CD4-positive, CD25-positive, alpha-beta regulatory T cell (primary cell): ENCODE results near the gene ERFL. TPM values are rescaled to one million over a fixed set of nuclear protein-coding genes. Genes with fewer than 3 reads are reported as not detected.

ENCODE experiments used
- ATAC-seq, 2 donors: fragments of 150-1000 bp; cut with Tn5 transposase; one replicate each; pipeline ENCODE4 v1.10.0; 2021; ENCODE audit warnings: low read depth in 2 of 2, moderate number of reproducible peaks in 2 of 2, moderate library complexity in 1 of 2
- DNase-seq, 3 donors: peaks; one replicate each; pipeline versions ENCODE4 v3.0.0 to v3.0.0-alpha.2; 2012 to 2022; ENCODE audit warnings: mixed read lengths in 1 of 3
- H3K27ac ChIP-seq: one replicate; pipeline ENCODE4 v1.7.0; 2013; ENCODE audit warnings: mild to moderate bottlenecking, low read length; ENCODE audit not compliant: insufficient read depth, poor library complexity, severe bottlenecking
- H3K27me3 ChIP-seq: one replicate; pipeline ENCODE4 v1.7.0; 2013; ENCODE audit warnings: low read length; ENCODE audit not compliant: control insufficient read depth, insufficient read depth
- H3K36me3 ChIP-seq: one replicate; pipeline ENCODE4 v1.7.0; 2013; ENCODE audit warnings: mild to moderate bottlenecking, low read length, moderate library complexity; ENCODE audit not compliant: control insufficient read depth, insufficient read depth
- H3K4me1 ChIP-seq: 2 replicates; pipeline ENCODE4 v1.7.0; 2013; ENCODE audit warnings: mild to moderate bottlenecking, low read length; ENCODE audit not compliant: insufficient read depth, control insufficient read depth, poor library complexity, severe bottlenecking
- H3K4me3 ChIP-seq: one replicate; pipeline ENCODE4 v1.7.0; 2013; ENCODE audit warnings: low read depth, mild to moderate bottlenecking, low read length, moderate library complexity
- H3K9me3 ChIP-seq, 2 experiments: 1 replicate in 1 of 2; 2 replicates in 1 of 2; pipeline ENCODE4 v1.7.0; 2013; ENCODE audit warnings: low read length in 2 of 2, mild to moderate bottlenecking in 1 of 2, moderate library complexity in 1 of 2; ENCODE audit not compliant: control insufficient read depth in 2 of 2
- H3K27ac Mint-ChIP-seq, 3 donors: one replicate each; pipeline ENCODE4 v1.8.0; 2020 to 2022; ENCODE audit warnings: mild to moderate bottlenecking in 3 of 3, mixed read lengths in 3 of 3, moderate library complexity in 2 of 3
- H3K27me3 Mint-ChIP-seq: one replicate; pipeline ENCODE4 v1.8.0; 2022; ENCODE audit warnings: mild to moderate bottlenecking, mixed read lengths
- H3K36me3 Mint-ChIP-seq: one replicate; pipeline ENCODE4 v1.8.0; 2020; ENCODE audit warnings: mixed read lengths
- H3K4me1 Mint-ChIP-seq, 4 donors: one replicate each; pipeline ENCODE4 v1.8.0; 2020 to 2022; ENCODE audit warnings: mixed read lengths in 4 of 4, mild to moderate bottlenecking in 1 of 4
- H3K4me3 Mint-ChIP-seq, 4 donors: one replicate each; pipeline ENCODE4 v1.8.0; 2020 to 2022; ENCODE audit warnings: mild to moderate bottlenecking in 4 of 4, mixed read lengths in 4 of 4, moderate library complexity in 3 of 4
- H3K9me3 Mint-ChIP-seq, 7 donors: one replicate each; pipeline ENCODE4 v1.8.0; 2020 to 2022; ENCODE audit warnings: mixed read lengths in 7 of 7, mild to moderate bottlenecking in 3 of 7, moderate library complexity in 2 of 7
- polyA plus RNA-seq, 4 donors: library from polyadenylated mRNA; unstranded; fragments of 300-500 nt; fragmentation: Illumina TruSeq; gene quantifications; one replicate each; pipeline ENCODE4 v1.2.3, GENCODE V29; 2021
- total RNA-seq: library from RNA; stranded (reverse); gene quantifications from one replicate; pipeline ENCODE4 v1.2.3, GENCODE V29; 2022

ERFL gene
- total and polyA plus RNA-seq, 5 donors from 2014 or later = 4.7 TPM; not detected in 4

DNA sequence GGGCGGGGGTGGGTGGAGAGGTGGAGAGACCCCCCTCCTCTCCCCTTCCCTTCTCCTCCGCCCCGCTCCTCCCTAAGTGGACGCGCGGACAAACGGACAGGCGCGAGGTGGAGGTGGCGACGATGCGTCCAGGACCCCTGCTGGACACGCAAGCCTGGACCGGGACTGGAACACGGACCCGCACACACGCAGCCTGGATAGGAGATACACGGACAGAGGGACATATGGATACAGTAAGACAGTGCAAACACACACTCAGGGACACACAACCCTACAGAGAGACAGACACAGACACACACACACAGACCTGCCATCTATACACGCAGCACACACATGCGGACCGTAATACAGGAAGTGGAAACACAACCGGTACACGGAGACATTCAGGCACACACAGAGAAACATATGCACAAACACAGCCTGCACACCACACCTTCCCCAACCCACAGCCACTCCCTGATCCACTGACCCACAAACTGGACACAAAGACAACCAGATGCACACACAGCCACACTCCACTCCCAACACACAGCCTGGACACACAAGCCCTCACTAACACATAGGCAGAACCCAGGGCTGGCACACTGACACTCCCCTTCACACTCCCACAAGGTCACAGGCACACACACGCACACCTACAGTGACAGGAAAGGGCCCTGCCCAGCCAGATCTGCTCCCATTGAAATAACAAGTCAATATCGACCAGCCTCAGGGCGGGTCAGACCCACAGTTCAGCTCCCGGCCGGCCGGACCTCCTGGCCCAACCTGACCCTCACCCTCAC, 696 bp upstream of the ERFL start:
- Mint-ChIP-seq H3K4me1 (peaks cover 0 to 44% (median 20%) of the 10 kb centered on the region in 4 donors), H3K27ac (peak overlapping the region; percentile 84 to 98 (median 90)), H3K36me3 (no peaks in the 10 kb centered on the region), H3K4me3 (peak overlapping the region in 3 of 4 donors; percentile 34 to 97 (median 94)), H3K27me3 (peaks cover 7% of the 10 kb centered on the region), H3K9me3 (peaks cover 0 to 2% (median 0%) of the 10 kb centered on the region in 7 donors)
- peaks cover 4% of the 10 kb centered on the region for H3K27me3 ChIP-seq
- no peaks in the 10 kb centered on the region for H3K9me3 ChIP-seq
- H3K36me3 ChIP-seq = no peaks in the 10 kb centered on the region
- ATAC-seq (peak; percentile 72 to 73), DNase-seq (peak in 2 of 3 donors; percentile 58 to 81)
- H3K4me3 ChIP-seq = peak overlapping the region; percentile 89
- peaks cover 28% of the 10 kb centered on the region for H3K4me1 ChIP-seq
- peak overlapping the region; percentile 49 for H3K27ac ChIP-seq

DNA sequence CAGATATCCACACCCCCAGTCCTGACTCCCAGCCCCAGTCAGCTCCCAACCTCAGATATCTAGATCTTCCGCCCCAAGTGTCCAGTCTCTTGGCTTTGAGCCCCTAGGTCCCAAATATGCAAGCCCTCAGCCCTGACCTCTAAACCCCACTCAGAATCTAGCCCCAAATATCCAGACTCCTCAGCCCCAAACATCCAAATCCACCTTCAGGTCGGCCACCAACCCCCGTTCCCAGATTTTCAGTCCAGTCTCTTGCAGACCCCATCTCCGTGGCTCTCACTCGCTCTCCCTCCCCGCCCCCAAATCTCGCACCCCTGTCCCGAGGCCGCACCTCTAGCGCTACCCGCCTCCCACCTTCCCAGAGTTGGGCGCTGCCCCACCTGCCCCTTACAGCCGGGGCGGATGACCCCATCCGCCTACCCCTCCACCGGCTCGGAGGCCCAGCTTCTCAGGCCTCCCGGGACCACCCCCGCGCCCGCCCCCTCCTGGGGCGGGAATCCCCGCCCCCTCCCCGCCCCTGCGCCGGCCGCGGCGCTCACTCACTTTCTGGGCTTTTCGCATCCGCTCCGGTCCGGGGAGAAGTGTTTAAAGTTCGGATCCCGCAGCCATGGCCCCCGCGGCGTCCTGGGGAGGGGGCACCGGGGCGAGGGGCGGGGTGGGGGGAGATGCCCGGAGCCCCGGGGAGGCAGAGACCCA, 604 bp downstream of the ERFL start:
- peak in 1 of 3 donors; percentile 38 for DNase-seq
- Histone ChIP-seq H3K36me3 (no peaks in the 10 kb centered on the region), H3K4me1 (peaks cover 28% of the 10 kb centered on the region), H3K9me3 (no peaks in the 10 kb centered on the region), H3K27ac (peak overlapping the region; percentile 49), H3K27me3 (peaks cover 4% of the 10 kb centered on the region), H3K4me3 (peak overlapping the region; percentile 64)
- H3K27ac Mint-ChIP-seq = no peak overlapping the region
- peak overlapping the region in 3 of 4 donors; percentile 69 to 94 (median 85) for H3K4me3 Mint-ChIP-seq
- no peak for ATAC-seq
- H3K27me3 Mint-ChIP-seq = peaks cover 13% of the 10 kb centered on the region
- H3K36me3 Mint-ChIP-seq = no peaks in the 10 kb centered on the region
- H3K9me3 Mint-ChIP-seq = peaks cover 0 to 6% (median 0%) of the 10 kb centered on the region in 7 donors
- H3K4me1 Mint-ChIP-seq = peaks cover 0 to 38% (median 22%) of the 10 kb centered on the region in 4 donors

DNA sequence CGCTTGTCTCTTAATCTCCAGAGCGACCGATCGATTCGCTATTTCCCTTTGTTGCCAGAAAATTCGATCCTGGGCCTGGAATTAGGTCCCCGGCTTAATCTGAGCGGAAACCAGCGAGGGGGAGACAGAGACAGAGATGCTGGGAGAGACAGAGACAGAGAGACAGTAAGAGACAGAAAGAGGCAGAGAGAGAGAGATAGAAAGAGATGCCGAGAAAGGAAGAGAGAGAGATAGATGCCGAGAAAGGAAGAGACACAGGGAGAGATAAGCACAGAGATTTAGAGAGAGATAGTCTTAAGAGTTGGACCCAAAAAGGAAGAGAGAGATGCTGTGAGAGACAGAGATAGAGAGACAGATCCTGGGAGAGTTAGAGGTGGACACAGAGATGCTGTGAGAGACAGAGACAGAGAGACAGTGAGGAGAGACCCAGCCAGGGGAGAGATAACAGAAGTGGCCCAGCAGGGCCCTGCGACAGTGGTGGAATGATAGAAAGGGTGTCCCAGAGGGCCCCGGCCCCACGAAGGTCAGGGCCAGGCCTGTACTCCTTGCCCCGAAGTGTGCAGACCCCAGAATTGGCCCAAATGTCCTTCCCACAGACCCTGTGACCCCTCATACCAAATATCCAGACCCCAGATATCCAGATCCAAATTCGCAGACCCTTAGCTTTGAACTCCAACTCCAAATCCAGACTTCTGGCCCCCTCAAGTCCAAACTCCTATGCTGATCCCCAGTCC, 1.3 kb downstream of the ERFL start:
- H3K27ac ChIP-seq = no peak overlapping the region
- Mint-ChIP-seq H3K27ac (no peak overlapping the region), H3K4me1 (peaks cover 0 to 42% (median 23%) of the 10 kb centered on the region in 4 donors), H3K9me3 (peaks cover 0 to 6% (median 0%) of the 10 kb centered on the region in 7 donors), H3K36me3 (no peaks in the 10 kb centered on the region), H3K27me3 (peaks cover 18% of the 10 kb centered on the region), H3K4me3 (no peak overlapping the region)
- ATAC-seq (no peak), DNase-seq (no peak)
- peaks cover 28% of the 10 kb centered on the region for H3K4me1 ChIP-seq
- H3K36me3 ChIP-seq = no peaks in the 10 kb centered on the region
- H3K9me3 ChIP-seq = no peaks in the 10 kb centered on the region
- H3K27me3 ChIP-seq = peaks cover 4% of the 10 kb centered on the region
- H3K4me3 ChIP-seq = no peak overlapping the region

DNA sequence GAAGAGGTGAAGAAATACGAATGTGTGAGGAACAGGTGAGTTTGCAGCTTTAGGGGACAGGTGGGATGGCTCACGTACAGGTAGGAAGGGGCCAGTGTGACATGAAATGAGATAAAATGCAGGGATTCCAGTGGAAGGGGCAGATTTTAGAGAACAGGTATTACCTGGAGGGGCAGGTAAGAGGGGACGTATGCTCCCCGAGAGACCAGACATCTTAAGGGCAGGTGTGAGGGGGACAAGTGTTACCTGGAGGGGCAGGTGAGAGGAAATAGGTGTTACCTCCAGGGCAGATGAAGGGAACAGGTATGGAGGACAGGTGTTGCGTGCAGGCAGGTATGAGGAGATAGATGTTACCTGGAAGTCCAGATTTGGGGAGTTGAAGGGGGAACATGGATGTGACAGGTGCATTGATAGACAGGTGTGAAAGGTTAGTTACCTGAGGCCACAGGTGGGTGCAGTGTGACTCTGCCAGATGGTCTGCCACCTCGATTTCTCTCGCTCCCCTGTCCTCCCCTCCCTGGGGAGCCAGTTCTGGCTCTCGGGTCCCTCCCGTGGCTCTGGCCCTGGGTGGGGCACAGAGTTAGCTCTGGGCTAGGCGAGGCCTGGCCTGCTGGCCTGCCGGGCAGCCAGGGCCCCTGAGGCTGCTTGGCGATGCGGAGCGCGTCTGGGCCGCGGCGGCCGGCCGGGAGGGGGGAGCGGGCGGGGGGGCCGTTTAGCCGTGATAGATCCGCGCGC, 2.1 kb downstream of the ERFL start:
- Mint-ChIP-seq H3K4me3 (no peak overlapping the region), H3K4me1 (peaks cover 0 to 42% (median 22%) of the 10 kb centered on the region in 4 donors), H3K36me3 (no peaks in the 10 kb centered on the region), H3K27me3 (peaks cover 19% of the 10 kb centered on the region), H3K9me3 (peaks cover 0 to 6% (median 0%) of the 10 kb centered on the region in 7 donors), H3K27ac (no peak overlapping the region)
- no peaks in the 10 kb centered on the region for H3K9me3 ChIP-seq
- H3K36me3 ChIP-seq = no peaks in the 10 kb centered on the region
- H3K27ac ChIP-seq = no peak overlapping the region
- H3K27me3 ChIP-seq = peaks cover 4% of the 10 kb centered on the region
- no peak overlapping the region for H3K4me3 ChIP-seq
- DNase-seq (no peak), ATAC-seq (no peak)
- H3K4me1 ChIP-seq = peaks cover 28% of the 10 kb centered on the region

DNA sequence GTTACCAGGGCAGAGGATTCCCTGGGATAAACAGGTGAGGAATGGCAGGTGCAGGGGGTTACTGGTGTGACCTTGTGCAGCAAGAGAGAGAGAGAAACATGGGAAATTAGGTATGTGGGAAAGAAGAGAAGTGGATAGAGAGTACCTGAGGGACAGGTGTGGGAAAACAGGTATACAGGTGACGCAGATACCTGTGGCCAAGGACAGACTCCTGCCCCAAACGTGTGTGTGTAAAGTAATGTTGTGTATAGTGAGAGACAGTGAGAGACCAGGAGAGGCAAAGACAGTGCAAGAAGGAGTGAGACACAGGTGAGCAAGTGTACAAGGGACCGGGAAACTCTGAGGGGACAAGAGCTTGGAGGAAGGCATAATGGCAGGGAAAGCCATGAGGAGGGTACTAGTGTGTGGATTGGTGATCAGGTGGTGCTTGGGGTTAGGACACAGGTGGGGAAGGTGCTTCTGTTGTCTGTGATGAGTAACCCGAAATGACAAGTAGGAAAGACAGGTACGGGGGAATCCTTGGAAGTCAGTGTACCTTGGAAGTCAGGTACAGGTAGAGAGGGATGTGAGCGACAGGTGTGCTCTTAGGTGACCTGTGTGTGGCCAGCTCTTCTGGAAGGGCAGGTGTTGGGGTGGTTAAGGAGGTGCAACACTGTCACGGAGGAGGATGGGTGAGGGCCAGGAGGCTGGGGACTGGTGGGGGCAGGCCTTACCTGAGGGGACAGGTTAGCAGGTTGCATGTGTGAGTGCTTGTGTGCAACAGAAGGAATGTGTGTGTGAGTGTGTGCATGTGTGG, 2.8 kb downstream of the ERFL start:
- DNase-seq (no peak), ATAC-seq (no peak)
- no peak overlapping the region for H3K27ac Mint-ChIP-seq
- peaks cover 4% of the 10 kb centered on the region for H3K27me3 ChIP-seq
- H3K4me1 Mint-ChIP-seq = peaks cover 0 to 36% (median 20%) of the 10 kb centered on the region in 4 donors
- H3K27me3 Mint-ChIP-seq = peaks cover 19% of the 10 kb centered on the region
- peaks cover 0 to 6% (median 0%) of the 10 kb centered on the region in 7 donors for H3K9me3 Mint-ChIP-seq
- H3K4me3 Mint-ChIP-seq = no peak overlapping the region
- no peaks in the 10 kb centered on the region for H3K36me3 Mint-ChIP-seq
- H3K4me3 ChIP-seq = no peak overlapping the region
- peaks cover 28% of the 10 kb centered on the region for H3K4me1 ChIP-seq
- no peaks in the 10 kb centered on the region for H3K36me3 ChIP-seq
- no peaks in the 10 kb centered on the region for H3K9me3 ChIP-seq
- no peak overlapping the region for H3K27ac ChIP-seq

DNA sequence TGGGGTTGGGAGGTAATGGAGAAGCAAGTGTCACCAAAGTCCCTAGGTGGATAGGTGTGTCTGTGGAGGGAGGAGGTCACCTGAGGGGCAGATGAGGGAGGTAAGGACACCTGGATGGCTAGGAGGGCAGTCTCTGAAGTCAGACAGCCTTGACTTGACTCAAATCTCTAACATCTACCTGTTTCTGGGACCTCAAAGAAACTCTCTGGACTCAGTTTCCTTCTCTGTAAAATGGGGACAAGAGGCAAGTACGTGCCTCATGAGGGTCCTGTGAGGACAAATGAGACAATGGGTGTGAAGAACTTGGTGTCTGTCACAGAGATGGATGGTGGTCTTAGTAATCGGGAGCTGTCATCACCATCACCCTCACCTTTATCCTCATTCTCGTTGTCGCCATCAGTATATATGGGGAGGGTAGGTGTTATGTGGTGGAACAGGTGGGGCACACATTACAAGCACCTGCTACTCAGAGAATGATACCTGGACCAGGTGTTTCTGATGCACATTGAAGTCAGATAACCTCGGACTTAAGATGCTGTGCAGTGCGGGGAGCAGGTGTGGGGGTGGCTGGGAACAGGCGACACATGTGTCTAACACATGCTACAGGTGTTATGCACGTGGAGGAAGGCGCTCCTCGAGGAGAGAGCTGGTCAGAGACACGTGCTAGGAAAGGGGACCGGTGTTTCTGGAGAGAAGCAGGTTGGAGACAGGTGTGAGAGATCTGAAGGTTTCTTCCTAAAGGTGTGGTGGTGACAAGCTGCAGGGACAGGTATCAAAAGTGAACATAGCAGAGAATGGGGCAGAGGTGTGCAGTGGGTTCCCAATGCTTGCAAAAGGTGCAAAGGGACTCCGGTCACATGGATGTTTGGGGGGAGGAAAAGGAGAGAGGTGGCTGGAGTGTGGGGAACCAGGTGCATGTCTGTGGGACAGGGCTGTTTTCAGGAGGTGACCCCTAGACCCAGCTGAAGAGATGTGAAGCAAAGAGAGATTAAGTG, 3.8 kb downstream of the ERFL start:
- no peaks in the 10 kb centered on the region for H3K36me3 ChIP-seq
- peaks cover 12% of the 10 kb centered on the region for H3K27me3 Mint-ChIP-seq
- no peak for ATAC-seq
- no peak overlapping the region for H3K27ac Mint-ChIP-seq
- H3K36me3 Mint-ChIP-seq = no peaks in the 10 kb centered on the region
- H3K27me3 ChIP-seq = no peaks in the 10 kb centered on the region
- no peak overlapping the region for H3K4me3 Mint-ChIP-seq
- no peak overlapping the region for H3K27ac ChIP-seq
- H3K9me3 Mint-ChIP-seq = peaks cover 0 to 6% (median 0%) of the 10 kb centered on the region in 7 donors
- DNase-seq = no peak
- H3K4me3 ChIP-seq = no peak overlapping the region
- peaks cover 0 to 26% (median 15%) of the 10 kb centered on the region in 4 donors for H3K4me1 Mint-ChIP-seq
- peaks cover 22% of the 10 kb centered on the region for H3K4me1 ChIP-seq
- H3K9me3 ChIP-seq = no peaks in the 10 kb centered on the region
